Bronchial epithelial cell (primary cell): ENCODE measurements around the gene DTNBP1. TPM values are rescaled to one million over a fixed set of nuclear protein-coding genes. Genes with fewer than 3 reads are reported as not detected.

ENCODE experiments used
- DNase-seq: peaks from one replicate; pipeline ENCODE4 v3.0.0-alpha.2; 2010; ENCODE audit warnings: low read depth
- FAIRE-seq: peaks from 2 replicates; lab custom pipeline; 2011; peaks lifted over from hg19 to GRCh38; lab: Jason Lieb, UNC
- H3K27me3 ChIP-seq: 2 replicates; pipeline ENCODE4 v1.5.1; 2011; ENCODE audit warnings: low read length; ENCODE audit not compliant: control insufficient read depth, insufficient read depth
- H3K36me3 ChIP-seq: 2 replicates; pipeline ENCODE4 v1.5.1; 2011; ENCODE audit warnings: low read length; ENCODE audit not compliant: control insufficient read depth, insufficient read depth
- H3K4me3 ChIP-seq: 2 replicates; pipeline ENCODE4 v1.5.1; 2011; ENCODE audit warnings: mild to moderate bottlenecking, low read depth, low read length, control low read depth
- CTCF ChIP-seq: IDR thresholded peaks from 2 replicates; pipeline ENCODE4 v1.5.1; 2011; ENCODE audit warnings: mild to moderate bottlenecking, moderate library complexity, low read length, control low read depth, inconsistent platforms; ENCODE audit not compliant: insufficient read depth, severe bottlenecking
- total RNA-seq: library from RNA; depleted of rRNA; stranded (reverse); fragments of >200 nt; gene quantifications from 2 replicates; pipeline ENCODE4 v1.2.1, GENCODE V29; 2014

The DTNBP1 gene
- total RNA-seq, 1 donor from 2014 or later = 6.3 TPM

GRCh38 chr6:15585760-15586214, 77.0 kb downstream of the DTNBP1 start:
- Histone ChIP-seq H3K27me3 (no peaks in the 10 kb centered on the region), H3K36me3 (no peaks in the 10 kb centered on the region), H3K4me3 (no peak overlapping the region)
- FAIRE-seq (no peak), DNase-seq (no peak)
- TF ChIP-seq CTCF = no peak

DNA sequence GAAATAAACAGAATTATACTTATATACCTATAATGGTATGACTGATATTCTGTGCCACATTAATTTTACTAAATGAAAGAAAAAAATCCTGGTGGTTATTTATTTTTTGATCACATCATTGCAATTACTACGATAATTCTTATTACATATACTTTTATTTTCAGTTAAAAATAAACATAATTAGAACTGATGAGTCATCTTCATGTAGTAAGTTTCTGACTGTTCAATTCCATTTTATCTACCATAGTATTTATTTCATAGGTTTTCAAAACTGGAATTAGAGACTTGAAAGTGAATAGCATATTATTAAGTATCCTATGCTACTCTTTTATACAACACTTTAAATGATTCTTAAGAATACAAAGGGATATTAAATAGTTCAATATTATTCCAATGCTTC, 80.3 kb downstream of the DTNBP1 start:
- DNase-seq = no peak
- Histone ChIP-seq H3K4me3 (no peak overlapping the region), H3K27me3 (no peaks in the 10 kb centered on the region), H3K36me3 (no peaks in the 10 kb centered on the region)
- no peak for TF ChIP-seq CTCF
- no peak for FAIRE-seq

GRCh38 chr6:15581751-15582150, 81.1 kb downstream of the DTNBP1 start:
- FAIRE-seq (no peak), DNase-seq (no peak)
- no peak overlapping the region for H3K4me3 ChIP-seq
- no peaks in the 10 kb centered on the region for H3K36me3 ChIP-seq
- TF ChIP-seq CTCF = no peak
- H3K27me3 ChIP-seq = no peaks in the 10 kb centered on the region

- Histone ChIP-seq H3K27me3 (no peaks in the 10 kb centered on the region), H3K36me3 (no peaks in the 10 kb centered on the region), H3K4me3 (no peak overlapping the region)
- no peak for TF ChIP-seq CTCF
- FAIRE-seq = no peak
- no peak for DNase-seq
Measured at GRCh38 chr6:15580326-15580725, 82.5 kb downstream of the DTNBP1 start.

DNA sequence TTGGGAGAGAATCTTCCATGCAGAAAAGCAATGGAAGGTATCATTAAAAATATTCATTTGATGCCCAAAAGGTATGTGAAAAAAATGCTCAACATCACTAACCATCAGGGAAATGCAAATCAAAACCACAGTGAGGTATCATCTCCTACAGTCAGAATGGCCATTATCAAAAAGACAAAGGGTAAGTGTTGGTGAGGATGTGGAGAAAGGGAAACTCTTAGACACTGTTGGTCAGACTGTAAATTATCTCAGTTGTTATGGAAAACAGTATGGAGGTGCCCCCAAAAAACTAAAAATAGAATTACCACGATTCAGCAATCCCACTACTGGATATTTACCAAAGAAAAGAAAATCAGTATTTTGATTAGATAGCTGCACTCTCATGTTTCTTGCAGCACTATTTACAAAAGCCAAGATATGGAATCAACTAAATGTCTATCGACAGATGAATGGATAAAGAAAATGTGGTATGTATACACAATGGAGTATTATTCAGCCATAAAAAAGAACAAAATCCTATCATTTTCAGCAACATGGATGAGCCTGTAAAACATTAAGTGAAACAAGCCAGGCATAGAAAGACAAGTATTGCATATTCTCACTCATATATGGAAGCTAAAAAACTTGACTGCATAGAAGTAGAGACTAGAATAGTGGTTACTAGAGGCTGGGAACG, 84.0 kb downstream of the DTNBP1 start:
- Histone ChIP-seq H3K27me3 (no peaks in the 10 kb centered on the region), H3K4me3 (no peak overlapping the region), H3K36me3 (no peaks in the 10 kb centered on the region)
- DNase-seq (no peak), FAIRE-seq (no peak)
- TF ChIP-seq CTCF = no peak
